A549 (cell line): ENCODE measurements around the gene TSEN34. TPM values are rescaled to one million over a fixed set of nuclear protein-coding genes. Genes with fewer than 3 reads are reported as not detected.

Experiments used
- ATAC-seq, 2 experiments: fragments of 200-7000 bp in 1 of 2; fragments of >200 bp in 1 of 2; cut with Nextera tagmentation in 1 of 2; cut with Tn5 transposase in 1 of 2; 3 replicates each; pipeline versions ENCODE4 v1.8.0 to v1.9.1; 2018 to 2020; ENCODE audit warnings: mild to moderate bottlenecking in 1 of 2, moderate library complexity in 1 of 2
- CTCF ChIA-PET: fragments of 300-600 bp; sonication (Branson Sonifier 250); formaldehyde crosslinking; extraction: SDS; loops from one replicate; lab custom pipeline; 2021; ENCODE audit warnings: antibody characterized with exemption, inconsistent platforms; lab: Yijun Ruan, JAX
- POLR2A ChIA-PET: fragments of 350-600 bp; formaldehyde crosslinking; extraction: SDS; loops from one replicate; lab custom pipeline; 2021; ENCODE audit warnings: antibody characterized with exemption, inconsistent platforms; lab: Yijun Ruan, JAX
- DNase-seq, 2 experiments: peaks; one replicate each; pipeline versions ENCODE4 v3.0.0 to v3.0.0-alpha.2; 2011 to 2016; ENCODE audit warnings: low read depth in 1 of 2, low spot score in 1 of 2
- FAIRE-seq: peaks from 2 replicates; lab custom pipeline; 2011; peaks lifted over from hg19 to GRCh38; lab: Jason Lieb, UNC
- H3K27ac ChIP-seq, 2 experiments: fragments of >200 bp; sonication (Bioruptor Twin); formaldehyde crosslinking; 3 replicates each; pipeline ENCODE4 v1.5.1; 2016 to 2017
- H3K4me1 ChIP-seq: fragments of >200 bp; sonication (Bioruptor Twin); formaldehyde crosslinking; 3 replicates; pipeline ENCODE4 v1.6.1; 2016
- H3K4me2 ChIP-seq: fragments of >200 bp; sonication (Bioruptor Twin); formaldehyde crosslinking; 3 replicates; pipeline ENCODE4 v1.6.1; 2016
- H3K4me3 ChIP-seq: fragments of >200 bp; sonication (Bioruptor Twin); formaldehyde crosslinking; 3 replicates; pipeline ENCODE4 v1.5.1; 2016
- H3K9me3 ChIP-seq: fragments of >200 bp; sonication (Bioruptor Twin); formaldehyde crosslinking; 3 replicates; pipeline ENCODE4 v1.6.1; 2016
- FOSB ChIP-seq: fragments of 250-450 bp; sonication (Bioruptor Pico); IDR thresholded peaks from 2 replicates; pipeline ENCODE4 v1.5.0; 2020; ENCODE audit warnings: mild to moderate bottlenecking, moderate library complexity
- FOSL2 ChIP-seq, 2 experiments: fragments of 450-650 bp in 1 of 2; fragments of >200 bp in 1 of 2; sonication (Bioruptor Twin) in 1 of 2; formaldehyde crosslinking; IDR thresholded peaks; 2 replicates each; pipeline versions ENCODE4 v1.5.0 to v1.6.1; 2016 to 2020; ENCODE audit warnings: mild to moderate bottlenecking in 1 of 2, moderate library complexity in 1 of 2
- FOXS1 ChIP-seq: fragments of 250-450 bp; sonication (Bioruptor Pico); IDR thresholded peaks from 2 replicates; pipeline ENCODE4 v1.5.0; 2020; ENCODE audit warnings: mild to moderate bottlenecking, moderate library complexity
- GATA3 ChIP-seq: IDR thresholded peaks from 2 replicates; pipeline ENCODE4 v1.6.1; 2012; ENCODE audit warnings: borderline replicate concordance
- HOXB13 ChIP-seq: fragments of 250-450 bp; sonication (Bioruptor Pico); IDR thresholded peaks from 2 replicates; pipeline ENCODE4 v1.5.0; 2020; ENCODE audit warnings: low read depth, mild to moderate bottlenecking, moderate library complexity
- HOXB5 ChIP-seq: fragments of 250-450 bp; sonication (Bioruptor Pico); IDR thresholded peaks from 2 replicates; pipeline ENCODE4 v1.5.0; 2020; ENCODE audit warnings: mild to moderate bottlenecking, moderate library complexity
- JUN ChIP-seq, 2 experiments: fragments of >200 bp; sonication (Bioruptor Twin); formaldehyde crosslinking; IDR thresholded peaks; 2 replicates in 1 of 2; 3 replicates in 1 of 2; pipeline ENCODE4 v1.6.1; 2016 to 2017
- KDM1A ChIP-seq: fragments of 200-600 bp; sonication (generic); IDR thresholded peaks from 2 replicates; pipeline ENCODE4 v1.6.1; 2016; ENCODE audit warnings: low read depth, mild to moderate bottlenecking
- KDM5A ChIP-seq: fragments of 200-600 bp; sonication (generic); IDR thresholded peaks from 2 replicates; pipeline ENCODE4 v1.6.1; 2016; ENCODE audit warnings: antibody characterized with exemption, mild to moderate bottlenecking
- MAFK ChIP-seq: fragments of 450-650 bp; IDR thresholded peaks from 2 replicates; pipeline ENCODE4 v1.6.1; 2014; ENCODE audit not compliant: partially characterized antibody
- MAZ ChIP-seq: fragments of 150-350 bp; IDR thresholded peaks from 2 replicates; pipeline ENCODE4 v1.6.1; 2014; ENCODE audit warnings: antibody characterized with exemption, low read depth, low read length, borderline replicate concordance
- MYC ChIP-seq: IDR thresholded peaks from 2 replicates; pipeline ENCODE4 v1.6.1; 2012; ENCODE audit warnings: mild to moderate bottlenecking, inconsistent platforms, low read length, improper control_type of control experiment, borderline replicate concordance
- NFE2L2 ChIP-seq: fragments of 150-350 bp; conservative IDR thresholded peaks from 2 replicates; pipeline ENCODE4 v1.6.1; 2014; ENCODE audit warnings: low read length
- NPAS2 ChIP-seq: fragments of 250-450 bp; sonication (Bioruptor Pico); IDR thresholded peaks from 2 replicates; pipeline ENCODE4 v1.8.0; 2022; ENCODE audit warnings: mild to moderate bottlenecking, moderate library complexity, borderline replicate concordance
- NR3C1 ChIP-seq: fragments of >200 bp; sonication (Bioruptor Twin); formaldehyde crosslinking; IDR thresholded peaks from 3 replicates; pipeline ENCODE4 v1.6.1; 2017
- POLR2A ChIP-seq: IDR thresholded peaks from 2 replicates; pipeline ENCODE4 v1.6.1; 2012; ENCODE audit warnings: mild to moderate bottlenecking, low read length
- POLR2AphosphoS2 ChIP-seq: conservative IDR thresholded peaks from 2 replicates; pipeline ENCODE4 v1.6.1; 2012; ENCODE audit warnings: low read length, improper control_type of control experiment, inconsistent platforms
- RAD21 ChIP-seq, 2 experiments: fragments of >200 bp in 1 of 2; sonication (Bioruptor Twin) in 1 of 2; formaldehyde crosslinking in 1 of 2; IDR thresholded peaks in 1 of 2; conservative IDR thresholded peaks in 1 of 2; 2 replicates in 1 of 2; 3 replicates in 1 of 2; pipeline ENCODE4 v1.6.1; 2012 to 2018; ENCODE audit warnings: inconsistent platforms in 1 of 2
- RNF2 ChIP-seq: fragments of 200-600 bp; sonication (generic); IDR thresholded peaks from 2 replicates; pipeline ENCODE4 v1.6.1; 2016; ENCODE audit warnings: low read depth, mild to moderate bottlenecking, antibody characterized with exemption, moderate library complexity, borderline replicate concordance
- SREBF2 ChIP-seq: fragments of 450-650 bp; IDR thresholded peaks from 2 replicates; pipeline ENCODE4 v1.6.1; 2014; ENCODE audit warnings: mild to moderate bottlenecking, moderate library complexity
- TP53 ChIP-seq: fragments of 250-450 bp; sonication (Bioruptor Pico); IDR thresholded peaks from 2 replicates; pipeline ENCODE4 v1.5.0; 2021; ENCODE audit warnings: mild to moderate bottlenecking, moderate library complexity
- ZFP36 ChIP-seq: fragments of 450-650 bp; IDR thresholded peaks from 2 replicates; pipeline ENCODE4 v1.6.1; 2014; ENCODE audit warnings: borderline replicate concordance; ENCODE audit not compliant: partially characterized antibody
- WGBS: methylation state at CpG from one replicate; pipeline ENCODE4 v1.1.6; 2017; ENCODE audit errors: missing lambda C conversion rate; 5-methylcytosine and 5-hydroxymethylcytosine counted together
- polyA plus RNA-seq, 4 experiments: library from polyadenylated mRNA; depleted of rRNA in 3 of 4; stranded (reverse); fragments of >200 nt; fragmentation: RNase III in 1 of 4; extraction: RNeasy Plus Mini Kit Qiagen cat#74134 plus additional on column Dnase treatment in 1 of 4; gene quantifications; 2 replicates in 3 of 4; 3 replicates in 1 of 4; pipeline ENCODE4 v1.2.3, GENCODE V29; 2011 to 2017
- TF ChIP-seq, protein P1 (sequence below): IDR thresholded peaks from 2 replicates; pipeline ENCODE4 v1.6.1; 2012
- TF ChIP-seq, protein P2 (sequence below): IDR thresholded peaks from 2 replicates; pipeline ENCODE4 v1.6.1; 2012; ENCODE audit warnings: low read depth, borderline replicate concordance
- TF ChIP-seq, protein P3 (sequence below): fragments of >200 bp; sonication (Bioruptor Twin); formaldehyde crosslinking; IDR thresholded peaks from 3 replicates; pipeline ENCODE4 v1.5.1; 2016
- TF ChIP-seq, protein P4 (sequence below): IDR thresholded peaks from 2 replicates; pipeline ENCODE4 v1.6.1; 2012

Gene TSEN34
- polyA plus RNA-seq, 2 of the 4 experiments (the other 2 are of a cell fraction), result 53.4 to 90.9 TPM

DNA sequence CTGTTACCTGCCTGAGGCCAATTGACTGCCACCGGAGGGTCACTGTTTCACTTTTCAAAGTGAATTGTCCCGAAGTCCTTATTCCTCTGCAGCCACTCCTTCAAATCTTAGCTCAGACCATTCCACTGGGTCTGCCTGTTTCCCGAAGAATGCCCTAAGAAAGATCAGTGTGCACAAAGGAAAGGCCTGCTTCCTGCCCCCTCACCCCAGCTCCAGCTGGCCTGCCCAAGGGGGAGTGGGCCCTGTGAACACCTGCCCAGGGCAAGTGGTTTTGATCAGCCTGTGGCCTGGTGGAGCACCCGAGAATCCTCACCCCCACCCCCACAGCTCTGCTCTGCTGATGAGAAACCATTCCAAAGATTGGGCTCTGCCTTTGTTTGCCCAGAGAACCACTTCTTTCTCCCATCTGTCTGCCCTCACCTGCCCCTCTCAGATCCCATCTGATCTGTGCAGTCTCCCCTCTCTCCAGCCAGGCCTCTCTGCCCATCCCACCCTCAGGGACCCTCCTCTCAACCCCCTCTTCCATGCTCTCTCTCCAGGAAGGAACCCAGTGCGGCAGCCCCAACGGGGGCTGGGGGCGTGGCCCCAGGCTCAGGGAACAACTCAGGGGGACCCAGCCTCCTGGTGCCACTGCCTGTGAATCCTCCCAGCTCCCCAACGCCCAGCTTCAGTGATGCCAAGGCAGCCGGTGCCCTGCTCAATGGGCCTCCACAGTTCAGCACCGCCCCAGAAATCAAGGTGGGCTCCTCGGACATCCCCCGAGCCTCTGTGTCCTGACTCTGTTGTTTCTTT is 41.9 kb upstream of the TSEN34 start:
- ATAC-seq (no peak), DNase-seq (no peak), FAIRE-seq (no peak)
- CTCF ChIA-PET, result interaction anchor here (0.9 to 4.9 kb wide), 7 partner anchors 8 to 44 kb away, joined by 3 to 25 read pairs (median 8); partner anchors contain the start of genes CNOT3 and LENG1
- Histone ChIP-seq H3K4me3 (no peak overlapping the region), H3K27ac (no peak overlapping the region), H3K9me3 (no peaks in the 10 kb centered on the region), H3K4me1 (no peaks in the 10 kb centered on the region), H3K4me2 (no peak overlapping the region)
- POLR2A ChIA-PET, result interaction anchor here (2.7 to 5.5 kb wide), 2 partner anchors 10 to 12 kb away, joined by 16 to 36 read pairs; partner anchors contain the start of genes CNOT3 and LENG1
- TF ChIP-seq, protein P1, sequence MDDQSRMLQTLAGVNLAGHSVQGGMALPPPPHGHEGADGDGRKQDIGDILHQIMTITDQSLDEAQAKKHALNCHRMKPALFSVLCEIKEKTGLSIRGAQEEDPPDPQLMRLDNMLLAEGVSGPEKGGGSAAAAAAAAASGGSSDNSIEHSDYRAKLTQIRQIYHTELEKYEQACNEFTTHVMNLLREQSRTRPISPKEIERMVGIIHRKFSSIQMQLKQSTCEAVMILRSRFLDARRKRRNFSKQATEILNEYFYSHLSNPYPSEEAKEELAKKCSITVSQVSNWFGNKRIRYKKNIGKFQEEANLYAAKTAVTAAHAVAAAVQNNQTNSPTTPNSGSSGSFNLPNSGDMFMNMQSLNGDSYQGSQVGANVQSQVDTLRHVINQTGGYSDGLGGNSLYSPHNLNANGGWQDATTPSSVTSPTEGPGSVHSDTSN, result no peak
- TF ChIP-seq HOXB13 (CRISPR knock-in tag) (no peak), KDM5A (no peak), NFE2L2 (no peak), RAD21 (conservative IDR thresholded peaks at IDR 0.05 in 1 of 2, IDR thresholded peaks at IDR 0.05 in 1 of 2) (no peak), JUN (IDR thresholded peaks at IDR 0.05) (no peak), FOSL2 (IDR thresholded peaks at IDR 0.05) (no peak), FOSL2 (CRISPR knock-in tag; IDR thresholded peaks at IDR 0.05) (no peak), ZFP36 (no peak), POLR2AphosphoS2 (no peak), FOSB (CRISPR knock-in tag) (no peak), POLR2A (no peak), HOXB5 (no peak), GATA3 (no peak), MAZ (no peak), NPAS2 (CRISPR knock-in tag) (no peak)
- TF ChIP-seq, protein P2, sequence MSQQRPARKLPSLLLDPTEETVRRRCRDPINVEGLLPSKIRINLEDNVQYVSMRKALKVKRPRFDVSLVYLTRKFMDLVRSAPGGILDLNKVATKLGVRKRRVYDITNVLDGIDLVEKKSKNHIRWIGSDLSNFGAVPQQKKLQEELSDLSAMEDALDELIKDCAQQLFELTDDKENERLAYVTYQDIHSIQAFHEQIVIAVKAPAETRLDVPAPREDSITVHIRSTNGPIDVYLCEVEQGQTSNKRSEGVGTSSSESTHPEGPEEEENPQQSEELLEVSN, result no peak
- TF ChIP-seq, protein P3, sequence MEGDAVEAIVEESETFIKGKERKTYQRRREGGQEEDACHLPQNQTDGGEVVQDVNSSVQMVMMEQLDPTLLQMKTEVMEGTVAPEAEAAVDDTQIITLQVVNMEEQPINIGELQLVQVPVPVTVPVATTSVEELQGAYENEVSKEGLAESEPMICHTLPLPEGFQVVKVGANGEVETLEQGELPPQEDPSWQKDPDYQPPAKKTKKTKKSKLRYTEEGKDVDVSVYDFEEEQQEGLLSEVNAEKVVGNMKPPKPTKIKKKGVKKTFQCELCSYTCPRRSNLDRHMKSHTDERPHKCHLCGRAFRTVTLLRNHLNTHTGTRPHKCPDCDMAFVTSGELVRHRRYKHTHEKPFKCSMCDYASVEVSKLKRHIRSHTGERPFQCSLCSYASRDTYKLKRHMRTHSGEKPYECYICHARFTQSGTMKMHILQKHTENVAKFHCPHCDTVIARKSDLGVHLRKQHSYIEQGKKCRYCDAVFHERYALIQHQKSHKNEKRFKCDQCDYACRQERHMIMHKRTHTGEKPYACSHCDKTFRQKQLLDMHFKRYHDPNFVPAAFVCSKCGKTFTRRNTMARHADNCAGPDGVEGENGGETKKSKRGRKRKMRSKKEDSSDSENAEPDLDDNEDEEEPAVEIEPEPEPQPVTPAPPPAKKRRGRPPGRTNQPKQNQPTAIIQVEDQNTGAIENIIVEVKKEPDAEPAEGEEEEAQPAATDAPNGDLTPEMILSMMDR, result no peak
- WGBS, result 92% methylated on average over 12 of the region's 12 CpGs

DNA sequence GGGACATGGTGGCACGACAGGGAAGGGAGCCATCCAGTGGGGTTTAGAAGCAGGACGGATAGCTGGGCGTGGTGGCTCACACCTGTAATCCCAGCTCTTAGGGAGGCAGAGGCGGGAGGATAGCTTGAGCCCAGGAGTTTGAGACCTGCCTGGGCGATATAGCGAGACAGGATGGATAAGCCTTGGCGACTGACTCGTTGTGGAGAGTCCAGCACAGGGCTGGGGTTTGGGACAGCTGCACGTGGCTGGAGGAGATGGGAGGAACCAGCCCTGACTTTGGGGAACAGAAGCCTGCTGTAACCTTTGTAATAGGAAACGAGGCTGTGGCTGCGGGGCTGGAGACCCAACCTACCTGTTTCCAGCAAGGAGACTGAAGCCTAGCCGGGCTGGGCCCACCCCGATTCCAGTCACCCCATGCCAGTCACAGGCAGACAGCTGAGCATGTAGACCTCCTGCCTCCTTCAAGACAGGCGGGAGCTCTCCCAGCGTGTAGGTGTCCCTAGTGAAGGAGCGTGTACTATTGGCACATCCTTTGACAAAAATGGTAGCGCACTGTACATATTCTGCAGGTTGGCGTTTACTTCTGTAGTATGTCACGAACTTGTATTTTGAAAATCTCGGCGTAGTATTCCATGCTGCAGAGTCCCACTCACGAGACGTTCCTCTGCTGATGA is 39.6 kb upstream of the TSEN34 start:
- H3K4me1 ChIP-seq, result no peaks in the 10 kb centered on the region
- ChIA-PET POLR2A (interaction anchor here (1.6 to 5.5 kb wide), 2 partner anchors 9 to 14 kb away, joined by 5 to 36 read pairs; partner anchors contain the start of gene CNOT3), CTCF (interaction anchor here (1.0 to 4.9 kb wide), 7 partner anchors 7 to 358 kb away, joined by 3 to 25 read pairs (median 4); partner anchors contain the start of genes CNOT3, LENG1, PRPF31 and TFPT)
- FAIRE-seq (no peak), ATAC-seq (peak in 1 of 2 experiments; percentile 3; a peak in 2 of 6 replicates), DNase-seq (no peak)
- H3K4me3 ChIP-seq, result no peak overlapping the region
- 86% methylated on average over 23 of the region's 23 CpGs for WGBS
- no peak for TF ChIP-seq GATA3
- TF ChIP-seq KDM1A, result no peak
- TF ChIP-seq NR3C1, result no peak
- no peak for TF ChIP-seq MAFK
- TF ChIP-seq FOXS1 (CRISPR knock-in tag), result no peak
- TF ChIP-seq RNF2, result no peak
- TF ChIP-seq, protein P1, result no peak
- no peak for TF ChIP-seq TP53 (CRISPR knock-in tag)
- TF ChIP-seq POLR2A, result no peak
- TF ChIP-seq POLR2AphosphoS2, result no peak
- TF ChIP-seq JUN (IDR thresholded peaks at IDR 0.05), result no peak
- no peak for TF ChIP-seq MYC
- TF ChIP-seq, protein P4, sequence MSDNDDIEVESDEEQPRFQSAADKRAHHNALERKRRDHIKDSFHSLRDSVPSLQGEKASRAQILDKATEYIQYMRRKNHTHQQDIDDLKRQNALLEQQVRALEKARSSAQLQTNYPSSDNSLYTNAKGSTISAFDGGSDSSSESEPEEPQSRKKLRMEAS, result no peak
- no peak for TF ChIP-seq FOSB (CRISPR knock-in tag)
- no peak for TF ChIP-seq SREBF2
- no peak overlapping the region for H3K27ac ChIP-seq
- no peaks in the 10 kb centered on the region for H3K9me3 ChIP-seq
- H3K4me2 ChIP-seq, result no peak overlapping the region
